IMR-90 (cell line): ENCODE measurements around the gene PLCL1. TPM values are rescaled to one million over a fixed set of nuclear protein-coding genes. Genes with fewer than 3 reads are reported as not detected.

Source experiments
- ATAC-seq: fragments of 200-7000 bp; cut with Tn5 transposase; 2 replicates; pipeline ENCODE4 v1.9.1; 2020; ENCODE audit warnings: low read depth, mild to moderate bottlenecking, moderate library complexity
- BruUV-seq: library from RNA; stranded (reverse); fragments of 400-500 nt; replicated peaks from 2 replicates; lab custom pipeline; 2021; lab: Mats Ljungman, UMichigan
- CTCF ChIA-PET: fragments of 300-600 bp; formaldehyde crosslinking; extraction: SDS; loops from one replicate; lab custom pipeline; 2021; ENCODE audit warnings: antibody characterized with exemption; lab: Yijun Ruan, JAX
- POLR2A ChIA-PET: fragments of 300-600 bp; sonication (Branson Sonifier 250); formaldehyde crosslinking; loops from one replicate; lab custom pipeline; 2022; ENCODE audit warnings: antibody characterized with exemption; ENCODE audit not compliant: unreplicated experiment; lab: Charles Lee
- DNase-seq: peaks from one replicate; pipeline ENCODE4 v3.0.0; 2013
- H2AFZ ChIP-seq: replicated peaks from 2 replicates; pipeline ENCODE3; 2013; ENCODE audit warnings: low read length, mild to moderate bottlenecking; ENCODE audit not compliant: poor library complexity
- H2AK5ac ChIP-seq: 2 replicates; pipeline ENCODE4 v1.6.1; 2013; ENCODE audit warnings: low read depth, low read length, inconsistent platforms
- H2AK9ac ChIP-seq: replicated peaks from 2 replicates; pipeline ENCODE3; 2013; ENCODE audit warnings: mild to moderate bottlenecking, low read depth, low read length, moderate library complexity; ENCODE audit not compliant: poor library complexity
- H2BK120ac ChIP-seq: 2 replicates; pipeline ENCODE4 v1.6.1; 2013; ENCODE audit warnings: low read depth, low read length, inconsistent platforms
- H2BK15ac ChIP-seq: 3 replicates; pipeline ENCODE4 v1.6.1; 2013; ENCODE audit warnings: low read depth, low read length, inconsistent platforms
- H2BK20ac ChIP-seq: 2 replicates; pipeline ENCODE4 v1.6.1; 2013; ENCODE audit warnings: low read depth, mild to moderate bottlenecking, inconsistent platforms, low read length, moderate library complexity
- H2BK5ac ChIP-seq: 2 replicates; pipeline ENCODE4 v1.6.1; 2013; ENCODE audit warnings: mild to moderate bottlenecking, low read depth, low read length, inconsistent platforms; ENCODE audit not compliant: poor library complexity, severe bottlenecking
- H3K14ac ChIP-seq: replicated peaks from 2 replicates; pipeline ENCODE4 v1.6.1; 2013; ENCODE audit warnings: low read depth, low read length, inconsistent platforms
- H3K18ac ChIP-seq: 2 replicates; pipeline ENCODE4 v1.6.1; 2013; ENCODE audit warnings: low read depth, low read length, control low read depth
- H3K23ac ChIP-seq: 2 replicates; pipeline ENCODE4 v1.6.1; 2013; ENCODE audit warnings: low read depth, low read length, inconsistent platforms
- H3K27ac ChIP-seq: 2 replicates; pipeline ENCODE4 v1.5.1; 2013; ENCODE audit warnings: mild to moderate bottlenecking, control low read depth, low read length; ENCODE audit not compliant: insufficient read depth
- H3K27me3 ChIP-seq: 2 replicates; pipeline ENCODE4 v1.6.1; 2013; ENCODE audit warnings: low read length; ENCODE audit not compliant: control insufficient read depth, insufficient read depth
- H3K36me3 ChIP-seq: 2 replicates; pipeline ENCODE4 v1.6.1; 2013; ENCODE audit warnings: low read length, mixed read lengths; ENCODE audit not compliant: control insufficient read depth, insufficient read depth
- H3K4ac ChIP-seq: 2 replicates; pipeline ENCODE4 v1.6.1; 2013; ENCODE audit warnings: low read depth, low read length, inconsistent platforms
- H3K4me1 ChIP-seq: 2 replicates; pipeline ENCODE4 v1.6.1; 2013; ENCODE audit warnings: low read length, mixed read lengths; ENCODE audit not compliant: control insufficient read depth, insufficient read depth
- H3K4me2 ChIP-seq: 2 replicates; pipeline ENCODE4 v1.6.1; 2013; ENCODE audit warnings: low read depth, mild to moderate bottlenecking, control low read depth, low read length, moderate library complexity
- H3K4me3 ChIP-seq: 2 replicates; pipeline ENCODE4 v1.5.1; 2013; ENCODE audit warnings: low read depth, mild to moderate bottlenecking, control low read depth, low read length, moderate library complexity; ENCODE audit not compliant: insufficient read depth
- H3K56ac ChIP-seq: 2 replicates; pipeline ENCODE4 v1.6.1; 2013; ENCODE audit warnings: low read length, inconsistent platforms; ENCODE audit not compliant: insufficient read depth; ENCODE audit errors: extremely low read depth
- H3K79me1 ChIP-seq, 2 experiments: 2 replicates each; pipeline ENCODE4 v1.6.1; 2013; ENCODE audit warnings: low read length in 2 of 2, inconsistent platforms in 1 of 2, low read depth in 1 of 2
- H3K9ac ChIP-seq: 2 replicates; pipeline ENCODE4 v1.6.1; 2013; ENCODE audit warnings: low read depth, low read length, control low read depth
- H3K9me1 ChIP-seq: 2 replicates; pipeline ENCODE4 v1.6.1; 2013; ENCODE audit warnings: low read length, inconsistent platforms; ENCODE audit not compliant: insufficient read depth
- H3K9me3 ChIP-seq: 2 replicates; pipeline ENCODE4 v1.6.1; 2013; ENCODE audit warnings: low read length; ENCODE audit not compliant: control insufficient read depth, insufficient read depth
- H4K20me1 ChIP-seq: 2 replicates; pipeline ENCODE4 v1.6.1; 2013; ENCODE audit warnings: low read length, inconsistent platforms; ENCODE audit not compliant: insufficient read depth
- H4K5ac ChIP-seq: 2 replicates; pipeline ENCODE4 v1.6.1; 2013; ENCODE audit warnings: mild to moderate bottlenecking, low read depth, low read length, control low read depth
- H4K8ac ChIP-seq, 2 experiments: 2 replicates each; pipeline ENCODE4 v1.6.1; 2013; ENCODE audit warnings: low read depth in 2 of 2, low read length in 2 of 2, control low read depth in 1 of 2, inconsistent platforms in 1 of 2
- H4K91ac ChIP-seq: 2 replicates; pipeline ENCODE4 v1.6.1; 2013; ENCODE audit warnings: low read depth, low read length, inconsistent platforms; ENCODE audit not compliant: insufficient read depth
- MAFK ChIP-seq: IDR thresholded peaks from 2 replicates; pipeline ENCODE4 v1.6.1; 2012; ENCODE audit warnings: low read depth, low read length, improper control_type of control experiment
- NFE2L2 ChIP-seq: fragments of 150-350 bp; IDR thresholded peaks from 2 replicates; pipeline ENCODE4 v1.6.1; 2016; ENCODE audit warnings: low read depth, mild to moderate bottlenecking, low read length
- POLR2A ChIP-seq: IDR thresholded peaks from 2 replicates; pipeline ENCODE4 v1.6.1; 2012; ENCODE audit warnings: mild to moderate bottlenecking, low read depth, low read length
- RAD21 ChIP-seq: IDR thresholded peaks from 2 replicates; pipeline ENCODE4 v1.6.1; 2012; ENCODE audit warnings: low read length, improper control_type of control experiment
- WGBS, 2 experiments: methylation state at CpG; one replicate each; pipeline versions ENCODE4 v1.1.5 to v1.1.7; 2013; ENCODE audit warnings: missing lambda C conversion rate in 2 of 2; ENCODE audit not compliant: insufficient read length in 1 of 2; ENCODE audit errors: extremely low coverage in 2 of 2; 5-methylcytosine and 5-hydroxymethylcytosine counted together
- dilution Hi-C: fragments of 300-500 bp; cut with HindIII; formaldehyde crosslinking; loops from one replicate; pipeline ENCODE4 v1.14.3; 2018; ENCODE audit warnings: low sequenced_read_pairs; ENCODE audit not compliant: unreplicated experiment
- in situ Hi-C: fragments of 300-500 bp; cut with MboI; formaldehyde crosslinking; loops from 3 replicates; pipeline ENCODE4 v1.14.3; 2019; ENCODE audit warnings: low sequenced_read_pairs, inconsistent platforms, mixed read lengths
- intact Hi-C: fragments of 100-400 bp; cut with micrococcal nuclease; formaldehyde crosslinking; loops from 2 replicates; pipeline ENCODE4 v1.10.0; 2022
- polyA plus RNA-seq, 3 experiments: library from polyadenylated mRNA; depleted of rRNA; stranded (reverse); fragments of >200 nt; gene quantifications; 2 replicates each; pipeline ENCODE4 v1.2.3, GENCODE V29; 2012; ENCODE audit warnings: low replicate concordance in 1 of 3
- total RNA-seq: library from RNA; depleted of rRNA; stranded (reverse); fragments of >200 nt; gene quantifications from 2 replicates; pipeline ENCODE4 v1.2.3, GENCODE V29; 2012
- TF ChIP-seq, protein P1 (sequence below): conservative IDR thresholded peaks from 2 replicates; pipeline ENCODE4 v1.5.1; 2012; ENCODE audit warnings: mild to moderate bottlenecking, low read depth, low read length, improper control_type of control experiment
- TF ChIP-seq, protein P2 (sequence below): fragments of 150-350 bp; IDR thresholded peaks from 2 replicates; pipeline ENCODE4 v1.6.1; 2017; ENCODE audit warnings: mild to moderate bottlenecking, antibody characterized with exemption, low read length, low read depth

Gene PLCL1
- total and polyA plus RNA-seq, 2 of the 4 experiments (the other 2 are of a cell fraction) = 0.14 to 0.18 TPM

DNA sequence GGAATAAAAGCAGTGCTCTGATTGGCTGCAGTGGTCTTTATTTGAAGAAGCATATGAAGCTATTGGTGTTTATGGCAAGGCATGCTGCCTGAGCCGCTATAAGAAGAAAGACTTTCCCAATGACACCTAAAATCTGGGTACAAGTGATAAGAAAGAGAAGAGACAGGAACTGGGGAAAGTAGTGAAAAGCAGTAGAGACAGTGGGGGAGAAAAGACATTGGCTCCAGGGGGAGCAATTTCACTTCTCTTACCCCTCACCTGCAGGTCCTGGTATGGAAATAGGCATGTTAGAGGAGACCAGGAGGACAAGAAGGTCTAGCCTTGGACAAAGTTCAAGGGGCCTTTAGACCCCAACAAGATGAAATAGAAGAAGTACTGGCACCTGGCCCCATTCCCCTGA, 47.1 kb downstream of the PLCL1 start:
- no peaks in the 10 kb centered on the region for H3K27me3 ChIP-seq
- H3K14ac ChIP-seq = no peak overlapping the region
- H3K4ac ChIP-seq = no peak overlapping the region
- ChIA-PET CTCF (interaction anchor here (0.7 kb wide), 2 partner anchors 13 to 46 kb away, joined by 3 read pairs; no protein-coding TSS in a partner anchor), POLR2A (no interaction called here)
- H3K36me3 ChIP-seq = no peaks in the 10 kb centered on the region
- intact Hi-C loops (no loop called here), in situ Hi-C loops (no loop called here), dilution Hi-C loops (no loop called here)
- no peak overlapping the region for H2BK120ac ChIP-seq
- H3K4me2 ChIP-seq = no peak overlapping the region
- no peak overlapping the region for H3K18ac ChIP-seq
- H3K56ac ChIP-seq = no peak overlapping the region
- DNase-seq (peak; percentile 7), ATAC-seq (no peak)
- no peak overlapping the region for H3K23ac ChIP-seq
- no peaks in the 10 kb centered on the region for H3K9me3 ChIP-seq
- no peak overlapping the region for H3K4me3 ChIP-seq
- TF ChIP-seq, protein P1, sequence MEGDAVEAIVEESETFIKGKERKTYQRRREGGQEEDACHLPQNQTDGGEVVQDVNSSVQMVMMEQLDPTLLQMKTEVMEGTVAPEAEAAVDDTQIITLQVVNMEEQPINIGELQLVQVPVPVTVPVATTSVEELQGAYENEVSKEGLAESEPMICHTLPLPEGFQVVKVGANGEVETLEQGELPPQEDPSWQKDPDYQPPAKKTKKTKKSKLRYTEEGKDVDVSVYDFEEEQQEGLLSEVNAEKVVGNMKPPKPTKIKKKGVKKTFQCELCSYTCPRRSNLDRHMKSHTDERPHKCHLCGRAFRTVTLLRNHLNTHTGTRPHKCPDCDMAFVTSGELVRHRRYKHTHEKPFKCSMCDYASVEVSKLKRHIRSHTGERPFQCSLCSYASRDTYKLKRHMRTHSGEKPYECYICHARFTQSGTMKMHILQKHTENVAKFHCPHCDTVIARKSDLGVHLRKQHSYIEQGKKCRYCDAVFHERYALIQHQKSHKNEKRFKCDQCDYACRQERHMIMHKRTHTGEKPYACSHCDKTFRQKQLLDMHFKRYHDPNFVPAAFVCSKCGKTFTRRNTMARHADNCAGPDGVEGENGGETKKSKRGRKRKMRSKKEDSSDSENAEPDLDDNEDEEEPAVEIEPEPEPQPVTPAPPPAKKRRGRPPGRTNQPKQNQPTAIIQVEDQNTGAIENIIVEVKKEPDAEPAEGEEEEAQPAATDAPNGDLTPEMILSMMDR = 0 out of 2 replicates have a peak, but pooled peaks have one; percentile 17
- TF ChIP-seq MAFK (no peak), POLR2A (no peak), RAD21 (peak; percentile 33), NFE2L2 (no peak)
- TF ChIP-seq, protein P2, sequence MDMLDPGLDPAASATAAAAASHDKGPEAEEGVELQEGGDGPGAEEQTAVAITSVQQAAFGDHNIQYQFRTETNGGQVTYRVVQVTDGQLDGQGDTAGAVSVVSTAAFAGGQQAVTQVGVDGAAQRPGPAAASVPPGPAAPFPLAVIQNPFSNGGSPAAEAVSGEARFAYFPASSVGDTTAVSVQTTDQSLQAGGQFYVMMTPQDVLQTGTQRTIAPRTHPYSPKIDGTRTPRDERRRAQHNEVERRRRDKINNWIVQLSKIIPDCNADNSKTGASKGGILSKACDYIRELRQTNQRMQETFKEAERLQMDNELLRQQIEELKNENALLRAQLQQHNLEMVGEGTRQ = no peak
- no TSS peak for BruUV-seq
- H2AFZ ChIP-seq = no peak overlapping the region
- no peak overlapping the region for H2BK20ac ChIP-seq
- no peaks in the 10 kb centered on the region for H3K9me1 ChIP-seq
- no CpG with 5 or more reads among the region's 1 CpG for WGBS, 2 experiments
- no peak overlapping the region for H2BK5ac ChIP-seq
- H2AK5ac ChIP-seq = no peak overlapping the region
- no peak overlapping the region for H3K27ac ChIP-seq
- H4K8ac ChIP-seq = no peak overlapping the region
- H4K5ac ChIP-seq = no peak overlapping the region
- H2AK9ac ChIP-seq = no peak overlapping the region
- H3K9ac ChIP-seq = no peak overlapping the region
- H3K79me1 ChIP-seq = no peaks in the 10 kb centered on the region
- H3K4me1 ChIP-seq = no peaks in the 10 kb centered on the region
- H2BK15ac ChIP-seq = no peak overlapping the region
- H4K91ac ChIP-seq = no peak overlapping the region
- H4K20me1 ChIP-seq = no peaks in the 10 kb centered on the region
